HepG2 (cell line): ENCODE data around the gene RRP12. TPM values are rescaled to one million over a fixed set of nuclear protein-coding genes. Genes with fewer than 3 reads are reported as not detected.

Experiments
- BRD4 ChIP-seq: sonication (generic); formaldehyde crosslinking; IDR thresholded peaks from 2 replicates; pipeline ENCODE4 v1.4.0; 2020; ENCODE audit warnings: missing genetic modification reagents
- FOXC1 ChIP-seq: sonication (generic); formaldehyde crosslinking; IDR thresholded peaks from 2 replicates; pipeline ENCODE4 v1.8.0; 2022; ENCODE audit warnings: mild to moderate bottlenecking, missing genetic modification reagents, borderline replicate concordance
- HBP1 ChIP-seq: IDR thresholded peaks from 2 replicates; pipeline ENCODE4 v1.6.1; 2016; ENCODE audit warnings: low read depth, control low read depth
- HOMEZ ChIP-seq: IDR thresholded peaks from 2 replicates; pipeline ENCODE4 v1.6.1; 2016; ENCODE audit warnings: low read depth
- KDM3A ChIP-seq: IDR thresholded peaks from 2 replicates; pipeline ENCODE4 v1.6.1; 2018; ENCODE audit warnings: low read depth, missing compliant biosample characterization
- MLX ChIP-seq: IDR thresholded peaks from 2 replicates; pipeline ENCODE4 v1.6.1; 2016
- MTA1 ChIP-seq: sonication (generic); formaldehyde crosslinking; IDR thresholded peaks from 2 replicates; pipeline ENCODE4 v1.4.0; 2020; ENCODE audit warnings: missing genetic modification reagents, mild to moderate bottlenecking, borderline replicate concordance
- RCOR2 ChIP-seq: IDR thresholded peaks from 2 replicates; pipeline ENCODE4 v1.6.1; 2016; ENCODE audit warnings: missing biosample characterization, missing genetic modification reagents
- RFXAP ChIP-seq: sonication (generic); formaldehyde crosslinking; IDR thresholded peaks from 2 replicates; pipeline ENCODE4 v1.4.0; 2020; ENCODE audit warnings: missing genetic modification reagents, borderline replicate concordance
- SRSF4 ChIP-seq: fragments of 200-400 bp; formaldehyde crosslinking; IDR thresholded peaks from one replicate; pipeline ENCODE4 v1.6.1; 2018; ENCODE audit warnings: mild to moderate bottlenecking, low read depth, low read length, moderate library complexity; ENCODE audit not compliant: poor library complexity, severe bottlenecking
- TFAP4 ChIP-seq: sonication (generic); IDR thresholded peaks from 2 replicates; pipeline ENCODE4 v1.6.1; 2016; ENCODE audit warnings: low read depth, borderline replicate concordance
- THAP7 ChIP-seq: sonication (generic); formaldehyde crosslinking; IDR thresholded peaks from 2 replicates; pipeline ENCODE4 v1.8.1; 2023; ENCODE audit warnings: mild to moderate bottlenecking, missing genetic modification reagents
- THYN1 ChIP-seq: sonication (generic); formaldehyde crosslinking; IDR thresholded peaks from 2 replicates; pipeline ENCODE4 v1.8.1; 2023; ENCODE audit warnings: low read depth, mild to moderate bottlenecking, moderate library complexity, missing genetic modification reagents, borderline replicate concordance
- ZNF142 ChIP-seq: sonication (generic); formaldehyde crosslinking; IDR thresholded peaks from 2 replicates; pipeline ENCODE4 v1.4.0; 2020; ENCODE audit warnings: missing genetic modification reagents
- ZNF44 ChIP-seq: sonication (generic); formaldehyde crosslinking; IDR thresholded peaks from 2 replicates; pipeline ENCODE4 v1.5.1; 2020; ENCODE audit warnings: mild to moderate bottlenecking, missing genetic modification reagents
- ZNF572 ChIP-seq: sonication (generic); formaldehyde crosslinking; IDR thresholded peaks from 2 replicates; pipeline ENCODE4 v1.5.1; 2020; ENCODE audit warnings: mild to moderate bottlenecking, missing genetic modification reagents
- ZNF7 ChIP-seq: IDR thresholded peaks from 2 replicates; pipeline ENCODE4 v1.6.1; 2016; ENCODE audit warnings: missing biosample characterization, missing genetic modification reagents
- ZNF720 ChIP-seq: sonication (generic); formaldehyde crosslinking; IDR thresholded peaks from 2 replicates; pipeline ENCODE4 v1.4.0; 2020; ENCODE audit warnings: missing genetic modification reagents
- ZNF768 ChIP-seq: sonication (generic); formaldehyde crosslinking; IDR thresholded peaks from 2 replicates; pipeline ENCODE4 v1.4.0; 2020; ENCODE audit warnings: missing genetic modification reagents
- ZNF841 ChIP-seq: sonication (generic); formaldehyde crosslinking; IDR thresholded peaks from 2 replicates; pipeline ENCODE4 v1.8.1; 2023; ENCODE audit warnings: missing genetic modification reagents, borderline replicate concordance
- polyA plus RNA-seq, 8 experiments: library from polyadenylated mRNA; depleted of rRNA in 3 of 8; stranded (reverse) in 7 of 8; unstranded in 1 of 8; fragments of >200 nt; fragmentation: Illumina TruSeq in 4 of 8; extraction: Trizol in 4 of 8; gene quantifications; 2 replicates each; pipeline versions ENCODE4 v1.2.1 to v1.2.3, GENCODE V29; 2011 to 2016; ENCODE audit warnings: low read depth in 4 of 8, missing spikeins in 1 of 8, mixed read lengths in 1 of 8; ENCODE audit not compliant: insufficient read depth in 1 of 8
- total RNA-seq, 5 experiments: library from RNA; depleted of rRNA; stranded (reverse); fragments of >200 nt; fragmentation: Illumina TruSeq; extraction: Trizol; gene quantifications; 2 replicates each; pipeline ENCODE4 v1.2.3, GENCODE V29; 2016; ENCODE audit warnings: low read depth in 1 of 5

RRP12 gene
- total and polyA plus RNA-seq, 2 of the 13 experiments (the other 11 are each of a cell fraction or from before 2014, with no cell fraction given): 13.2 to 39.4 TPM

- TF ChIP-seq TFAP4: no peak
- TF ChIP-seq FOXC1: no peak
- TF ChIP-seq ZNF841 (CRISPR knock-in tag): peak; percentile 32; the same call in 1 of the 2 replicates
- TF ChIP-seq MTA1 (CRISPR knock-in tag): no peak
- no peak for TF ChIP-seq KDM3A (CRISPR knock-in tag)
- no peak for TF ChIP-seq ZNF44 (CRISPR knock-in tag)
- TF ChIP-seq SRSF4: no peak
- no peak for TF ChIP-seq THAP7
- TF ChIP-seq BRD4 (CRISPR knock-in tag): no peak
- TF ChIP-seq THYN1 (CRISPR knock-in tag): no peak
- TF ChIP-seq ZNF572 (CRISPR knock-in tag): no peak
- no peak for TF ChIP-seq ZNF720 (CRISPR knock-in tag)
- TF ChIP-seq RCOR2: no peak
- no peak for TF ChIP-seq ZNF768 (CRISPR knock-in tag)
- no peak for TF ChIP-seq MLX (CRISPR knock-in tag)
- no peak for TF ChIP-seq ZNF142 (CRISPR knock-in tag)
- no peak for TF ChIP-seq RFXAP (CRISPR knock-in tag)
- TF ChIP-seq ZNF7: no peak
- TF ChIP-seq HBP1 (CRISPR knock-in tag): no peak
- TF ChIP-seq HOMEZ (CRISPR knock-in tag): no peak
Measured at GRCh38 chr10:97320480-97321031, 80.6 kb downstream of the RRP12 start (continued).
